OCI-LY1 (cell line): Measurements from ENCODE around the gene MFF.

Source experiments
- CTCF ChIP-seq: fragments of 200-600 bp; sonication (generic), shearing (Covaris generic); IDR thresholded peaks from 2 replicates; pipeline ENCODE4 v1.5.1; 2017; ENCODE audit warnings: mild to moderate bottlenecking, antibody characterized with exemption, low read length, moderate library complexity, mixed read lengths
- EZH2 ChIP-seq: fragments of 200-600 bp; sonication (generic), shearing (Covaris generic); IDR thresholded peaks from 2 replicates; pipeline ENCODE4 v1.8.0; 2017; ENCODE audit warnings: borderline replicate concordance, mixed run types, mild to moderate bottlenecking, antibody characterized with exemption, low read length, moderate library complexity, mixed read lengths

- TF ChIP-seq CTCF (no peak), EZH2 (no peak)
Observed at GRCh38 chr2:227402321-227402720, 77.3 kb downstream of the MFF start.
